CD4-positive, alpha-beta T cell (primary cell): Measurements from ENCODE around the gene NCAM2. TPM values are rescaled to one million over a fixed set of nuclear protein-coding genes. Genes with fewer than 3 reads are reported as not detected.

Experiments
- ATAC-seq: fragments of 200-7000 bp; cut with Tn5 transposase; one replicate; pipeline ENCODE4 v1.10.0; 2022; ENCODE audit warnings: mild to moderate bottlenecking; ENCODE audit not compliant: poor library complexity
- CTCF ChIA-PET: fragments of 350-600 bp; sonication (Branson Sonifier 250); formaldehyde crosslinking; loops from one replicate; lab custom pipeline; 2021; ENCODE audit warnings: antibody characterized with exemption, inconsistent platforms; lab: Charles Lee
- POLR2A ChIA-PET: fragments of 350-600 bp; sonication (Branson Sonifier 250); formaldehyde crosslinking; loops from one replicate; lab custom pipeline; 2021; ENCODE audit warnings: antibody characterized with exemption, inconsistent platforms; lab: Charles Lee
- DNase-seq, 14 experiments: peaks; one replicate each; pipeline ENCODE4 v3.0.0-alpha.2; 2013 to 2020; ENCODE audit warnings: mixed read lengths in 2 of 14
- H3K27ac ChIP-seq, 2 donors: one replicate each; pipeline versions ENCODE4 v1.5.1 to v1.7.0; 2013; ENCODE audit warnings: low read length in 2 of 2, low read depth in 1 of 2, mild to moderate bottlenecking in 1 of 2
- H3K27me3 ChIP-seq, 2 experiments: 1 replicate in 1 of 2; 2 replicates in 1 of 2; pipeline versions ENCODE4 v1.6.1 to v1.7.0; 2013; ENCODE audit warnings: low read length in 2 of 2, control low read depth in 1 of 2, mild to moderate bottlenecking in 1 of 2, moderate library complexity in 1 of 2; ENCODE audit not compliant: insufficient read depth in 2 of 2, control insufficient read depth in 1 of 2
- H3K36me3 ChIP-seq: one replicate; pipeline ENCODE4 v1.6.1; 2013; ENCODE audit warnings: low read length, control low read depth; ENCODE audit not compliant: insufficient read depth
- H3K4me1 ChIP-seq: one replicate; pipeline ENCODE4 v1.6.1; 2013; ENCODE audit warnings: low read length, control low read depth; ENCODE audit not compliant: insufficient read depth
- H3K4me3 ChIP-seq: one replicate; pipeline ENCODE4 v1.5.1; 2013; ENCODE audit warnings: mild to moderate bottlenecking, low read length, moderate library complexity
- H3K9me3 ChIP-seq, 2 experiments: 1 replicate in 1 of 2; 2 replicates in 1 of 2; pipeline versions ENCODE4 v1.6.1 to v1.7.0; 2013; ENCODE audit warnings: low read length in 2 of 2, mild to moderate bottlenecking in 2 of 2, control low read depth in 1 of 2, moderate library complexity in 1 of 2; ENCODE audit not compliant: control insufficient read depth in 1 of 2, insufficient read depth in 1 of 2
- H3K27ac Mint-ChIP-seq: one replicate; pipeline ENCODE4 v1.8.0; 2020; ENCODE audit warnings: mixed read lengths
- H3K27me3 Mint-ChIP-seq: one replicate; pipeline ENCODE4 v1.8.0; 2021; ENCODE audit warnings: mixed read lengths
- H3K36me3 Mint-ChIP-seq: one replicate; pipeline ENCODE4 v1.8.0; 2021; ENCODE audit warnings: low read depth, mixed read lengths
- H3K4me1 Mint-ChIP-seq: one replicate; pipeline ENCODE4 v1.8.0; 2021; ENCODE audit warnings: low read depth, mixed read lengths
- H3K4me3 Mint-ChIP-seq: one replicate; pipeline ENCODE4 v1.8.0; 2020; ENCODE audit warnings: mild to moderate bottlenecking, mixed read lengths
- H3K9me3 Mint-ChIP-seq: one replicate; pipeline ENCODE4 v1.8.0; 2020; ENCODE audit warnings: mixed read lengths
- intact Hi-C, 2 experiments: fragments of 100-400 bp; cut with DNase I in 1 of 2; cut with micrococcal nuclease in 1 of 2; formaldehyde crosslinking; loops; one replicate each; pipeline versions ENCODE4 v1.15.1 to v1.9.0; 2023 to 2025; cut with DNase I, micrococcal nuclease
- total RNA-seq, 174 experiments: library from RNA in 2 of 174; stranded (reverse) in 2 of 174; gene quantifications; one replicate each; pipeline ENCODE4 v1.2.3 and lab custom pipeline; 2021 to 2026
- TF ChIP-seq, protein P1 (sequence below): fragments of 200-600 bp; IDR thresholded peaks from one replicate; pipeline ENCODE4 v1.8.0; 2022; ENCODE audit warnings: antibody characterized with exemption, mild to moderate bottlenecking

Gene NCAM2
- total RNA-seq, 2 experiments from 2014 or later, result not detected

DNA sequence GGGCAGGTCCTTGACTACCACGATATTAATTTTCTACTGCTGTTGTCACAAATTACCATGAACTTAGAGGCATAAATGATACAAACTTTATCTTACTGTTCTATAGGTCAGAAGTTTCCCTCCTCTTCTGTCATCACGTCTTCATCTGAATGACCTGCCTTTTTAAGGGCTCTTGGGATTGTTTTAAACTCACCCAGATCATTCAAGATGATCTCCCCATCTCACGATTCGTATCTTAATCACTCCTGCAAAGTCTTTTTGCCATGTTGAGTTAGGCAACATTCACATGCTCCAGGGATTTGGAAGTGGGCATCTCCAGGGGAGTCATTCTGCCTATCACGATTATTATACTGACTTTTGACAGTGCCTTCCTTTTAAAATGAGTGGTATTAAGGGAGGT lies 32.1 kb downstream of the NCAM2 start:
- Mint-ChIP-seq H3K4me3 (no peak overlapping the region), H3K36me3 (no peaks in the 10 kb centered on the region), H3K27ac (no peak overlapping the region), H3K4me1 (no peaks in the 10 kb centered on the region), H3K9me3 (no peaks in the 10 kb centered on the region), H3K27me3 (no peaks in the 10 kb centered on the region)
- no peak overlapping the region for H3K4me3 ChIP-seq
- H3K4me1 ChIP-seq, result no peaks in the 10 kb centered on the region
- no peak overlapping the region for H3K27ac ChIP-seq
- H3K36me3 ChIP-seq, result no peaks in the 10 kb centered on the region
- H3K27me3 ChIP-seq, result no peaks in the 10 kb centered on the region
- intact Hi-C loops, result no loop called here
- DNase-seq (no peak), ATAC-seq (no peak)
- ChIA-PET CTCF (no interaction called here), POLR2A (no interaction called here)
- H3K9me3 ChIP-seq, result peaks cover 0 to 8% of the 10 kb centered on the region in 2 experiments
- TF ChIP-seq, protein P1, sequence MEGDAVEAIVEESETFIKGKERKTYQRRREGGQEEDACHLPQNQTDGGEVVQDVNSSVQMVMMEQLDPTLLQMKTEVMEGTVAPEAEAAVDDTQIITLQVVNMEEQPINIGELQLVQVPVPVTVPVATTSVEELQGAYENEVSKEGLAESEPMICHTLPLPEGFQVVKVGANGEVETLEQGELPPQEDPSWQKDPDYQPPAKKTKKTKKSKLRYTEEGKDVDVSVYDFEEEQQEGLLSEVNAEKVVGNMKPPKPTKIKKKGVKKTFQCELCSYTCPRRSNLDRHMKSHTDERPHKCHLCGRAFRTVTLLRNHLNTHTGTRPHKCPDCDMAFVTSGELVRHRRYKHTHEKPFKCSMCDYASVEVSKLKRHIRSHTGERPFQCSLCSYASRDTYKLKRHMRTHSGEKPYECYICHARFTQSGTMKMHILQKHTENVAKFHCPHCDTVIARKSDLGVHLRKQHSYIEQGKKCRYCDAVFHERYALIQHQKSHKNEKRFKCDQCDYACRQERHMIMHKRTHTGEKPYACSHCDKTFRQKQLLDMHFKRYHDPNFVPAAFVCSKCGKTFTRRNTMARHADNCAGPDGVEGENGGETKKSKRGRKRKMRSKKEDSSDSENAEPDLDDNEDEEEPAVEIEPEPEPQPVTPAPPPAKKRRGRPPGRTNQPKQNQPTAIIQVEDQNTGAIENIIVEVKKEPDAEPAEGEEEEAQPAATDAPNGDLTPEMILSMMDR, result no peak

DNA sequence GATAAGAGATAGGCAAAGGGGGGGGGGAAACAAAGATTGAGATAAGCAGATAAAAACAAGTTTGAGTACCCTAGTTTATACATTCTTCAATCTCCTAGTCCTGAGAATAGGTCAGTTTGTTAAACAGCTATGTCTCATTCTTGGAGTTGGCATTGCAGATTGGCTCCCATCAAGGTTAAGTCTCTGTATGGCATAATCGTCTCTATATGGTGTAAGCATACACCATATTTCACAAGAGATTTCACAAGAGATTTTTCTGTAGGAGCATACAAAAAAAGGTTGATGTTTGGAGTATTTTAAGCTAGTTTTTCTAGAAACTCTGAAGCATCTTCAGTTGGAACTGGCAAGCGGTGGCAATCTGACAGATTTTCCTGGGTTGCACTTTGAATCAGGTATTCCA lies 35.8 kb downstream of the NCAM2 start:
- Mint-ChIP-seq H3K4me3 (no peak overlapping the region), H3K27ac (no peak overlapping the region), H3K27me3 (no peaks in the 10 kb centered on the region), H3K36me3 (no peaks in the 10 kb centered on the region), H3K4me1 (no peaks in the 10 kb centered on the region), H3K9me3 (no peaks in the 10 kb centered on the region)
- no peaks in the 10 kb centered on the region for H3K36me3 ChIP-seq
- no peak for ATAC-seq
- H3K4me3 ChIP-seq, result no peak overlapping the region
- H3K4me1 ChIP-seq, result no peaks in the 10 kb centered on the region
- H3K27me3 ChIP-seq, result no peaks in the 10 kb centered on the region
- H3K9me3 ChIP-seq, result peaks cover 0 to 3% of the 10 kb centered on the region in 2 experiments
- TF ChIP-seq, protein P1, result no peak
- POLR2A ChIA-PET, result no interaction called here
- no peak overlapping the region for H3K27ac ChIP-seq
- DNase-seq, result no peak
- intact Hi-C loops, result no loop called here
- CTCF ChIA-PET, result no interaction called here

DNA sequence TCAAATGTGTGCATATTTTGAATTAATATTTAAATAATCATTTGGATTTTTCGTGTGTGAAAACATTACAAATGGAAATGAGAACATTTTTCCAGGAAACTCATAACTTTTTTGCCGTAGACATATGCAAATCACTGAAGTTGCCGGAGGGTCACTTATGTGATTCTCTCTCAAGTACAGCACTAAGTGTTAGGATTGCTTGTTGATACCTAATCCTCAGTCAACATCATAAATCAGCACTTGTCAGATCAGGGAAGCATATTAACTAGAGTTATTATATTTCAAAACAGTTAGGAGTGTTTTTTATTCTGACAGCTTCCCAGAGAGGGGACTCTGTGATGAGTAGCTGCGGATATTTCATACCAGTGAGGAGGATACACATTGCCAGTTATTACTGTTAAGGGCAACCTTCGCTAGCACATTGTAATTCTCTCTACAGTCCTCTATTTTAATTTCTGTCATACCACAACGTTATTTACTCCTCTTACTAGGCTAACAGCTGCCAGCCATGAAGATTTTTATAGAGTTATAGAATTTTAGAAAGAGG lies 41.5 kb downstream of the NCAM2 start:
- no peak overlapping the region for H3K27ac ChIP-seq
- no peak overlapping the region for H3K4me3 Mint-ChIP-seq
- no peak overlapping the region for H3K27ac Mint-ChIP-seq
- no peaks in the 10 kb centered on the region for H3K4me1 Mint-ChIP-seq
- DNase-seq (no peak), ATAC-seq (no peak)
- no peaks in the 10 kb centered on the region for H3K4me1 ChIP-seq
- TF ChIP-seq, protein P1, result no peak
- intact Hi-C loops, result no loop called here
- H3K4me3 ChIP-seq, result no peak overlapping the region
- no peaks in the 10 kb centered on the region for H3K36me3 ChIP-seq
- no peaks in the 10 kb centered on the region for H3K9me3 Mint-ChIP-seq
- POLR2A ChIA-PET, result no interaction called here
- peaks cover 0 to 4% of the 10 kb centered on the region in 2 experiments for H3K9me3 ChIP-seq
- no peaks in the 10 kb centered on the region for H3K36me3 Mint-ChIP-seq
- H3K27me3 ChIP-seq, result no peaks in the 10 kb centered on the region
- CTCF ChIA-PET, result no interaction called here
- no peaks in the 10 kb centered on the region for H3K27me3 Mint-ChIP-seq
